GM18508 (cell line): ENCODE results near the gene NADK2.

ENCODE experiments used
- ATAC-seq: cut with Tn5 transposase; IDR thresholded peaks from one replicate; pipeline ENCODE4 v1.9.1; 2021; ENCODE audit warnings: moderate number of reproducible peaks; ENCODE audit not compliant: insufficient read depth, unreplicated experiment

The NADK2 gene

GRCh38 chr5:36251218-36251617, 9.5 kb upstream of the NADK2 start:
- ATAC-seq: no peak

- ATAC-seq: no peak
Observed at GRCh38 chr5:36250427-36250826, 8.7 kb upstream of the NADK2 start.

GRCh38 chr5:36246036-36246800, 4.5 kb upstream of the NADK2 start:
- no peak for ATAC-seq

GRCh38 chr5:36244076-36244475, 2.4 kb upstream of the NADK2 start:
- no peak for ATAC-seq

DNA sequence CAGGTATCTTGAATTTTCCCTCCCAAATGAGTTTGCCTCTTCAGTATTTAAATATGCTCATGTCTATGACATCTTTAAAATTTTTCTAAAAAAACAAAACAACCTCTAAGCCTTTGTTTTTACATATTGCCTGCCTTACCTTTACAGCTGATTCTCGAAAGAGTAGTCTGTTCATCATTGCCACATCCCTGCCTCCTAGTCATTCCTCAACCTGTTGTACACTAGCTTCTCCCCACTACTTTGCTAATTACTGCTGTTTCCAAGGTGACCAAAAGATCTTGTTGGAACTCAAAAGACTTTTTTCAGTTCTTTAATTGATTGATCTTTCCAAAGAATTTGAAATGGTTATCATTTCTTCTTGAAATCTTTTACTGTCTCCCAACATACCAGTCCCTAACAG, 1.9 kb upstream of the NADK2 start:
- no peak for ATAC-seq

- ATAC-seq: no peak
Observed at GRCh38 chr5:36242534-36243485, 1.1 kb upstream of the NADK2 start.

DNA sequence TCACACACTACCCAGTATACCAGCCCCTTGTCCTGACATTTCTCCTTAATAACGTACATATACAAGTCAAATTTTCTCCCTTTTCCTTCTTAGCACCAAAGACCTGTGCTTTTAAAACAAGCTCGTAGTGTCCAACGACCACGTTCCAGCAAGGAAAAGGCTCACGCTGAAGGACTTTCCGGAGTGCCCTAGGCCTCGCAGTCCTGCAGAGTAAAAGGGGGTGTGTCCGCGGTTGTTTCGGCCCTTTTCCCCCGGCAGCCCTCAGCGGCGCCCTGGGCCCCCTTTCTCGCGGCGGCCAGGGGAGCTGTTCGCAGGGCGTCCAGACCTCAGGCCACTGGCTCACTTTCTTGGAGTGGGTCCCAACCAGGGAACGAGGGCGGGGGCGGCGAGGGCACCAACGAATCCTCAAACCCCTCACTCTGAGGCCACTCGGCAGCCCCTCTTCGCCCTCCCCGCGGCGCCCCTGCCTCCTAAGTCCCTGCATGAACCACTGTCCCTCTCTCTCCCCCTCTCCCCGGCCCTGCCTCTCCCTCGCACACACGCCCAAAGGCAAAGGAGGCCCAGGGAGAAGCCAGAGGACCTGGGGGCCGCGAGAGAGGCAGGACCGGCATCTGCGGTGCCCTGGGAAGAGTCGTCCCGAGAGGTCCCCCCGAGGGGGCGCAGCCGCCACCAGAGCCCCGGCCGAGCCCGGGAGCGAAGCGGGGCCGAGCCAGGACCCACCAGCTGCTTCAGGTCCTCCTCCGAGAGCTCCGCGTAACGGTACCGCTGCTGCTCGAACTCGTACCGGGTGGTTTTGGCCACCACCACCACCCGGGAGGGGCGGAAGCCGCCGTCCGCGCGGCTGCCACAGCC, 720 bp downstream of the NADK2 start:
- ATAC-seq: peak; percentile 2

DNA sequence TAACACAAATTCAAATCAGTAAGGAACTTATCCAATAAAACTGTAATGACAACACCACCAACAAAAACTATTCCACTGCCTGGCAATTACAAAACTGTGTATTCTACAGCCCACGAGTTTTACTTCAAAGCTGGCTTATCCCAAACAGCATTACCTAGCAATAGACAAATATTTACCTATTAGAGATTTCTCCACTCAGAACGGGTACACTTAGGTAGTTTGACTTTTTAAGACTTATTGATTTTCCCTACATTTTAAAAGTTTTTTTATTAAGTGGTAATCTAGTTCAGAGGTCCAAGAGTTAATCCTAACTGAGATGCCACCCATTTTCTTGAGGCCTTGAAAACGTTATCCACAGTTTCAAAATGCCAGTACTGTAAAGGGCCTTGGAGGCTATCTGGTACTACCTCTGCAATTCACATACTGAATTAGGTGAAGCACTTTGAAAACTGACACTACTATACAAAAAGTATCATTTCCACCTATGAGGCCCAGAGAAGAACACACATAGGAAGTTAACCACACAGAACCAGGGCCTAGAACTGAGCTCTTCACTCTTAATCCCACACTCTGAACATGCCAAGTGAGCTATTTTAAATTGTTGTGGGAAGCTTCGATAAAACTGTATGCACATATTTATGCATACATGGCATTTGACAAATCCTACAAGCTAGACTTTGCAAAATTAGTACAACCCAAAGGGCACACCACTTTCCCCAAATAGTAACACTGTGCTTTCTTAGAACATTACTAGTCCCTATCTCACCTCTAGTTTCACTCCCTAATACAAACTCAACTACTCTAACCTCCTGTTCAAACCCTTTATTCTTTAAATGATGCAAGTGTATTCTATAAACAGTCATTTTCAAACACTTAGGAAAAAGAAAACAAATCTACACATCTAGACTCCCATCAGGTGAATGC, 2.1 kb downstream of the NADK2 start:
- ATAC-seq: no peak

- no peak for ATAC-seq
Observed at GRCh38 chr5:36238502-36239295, 3.0 kb downstream of the NADK2 start.

- no peak for ATAC-seq
Observed at GRCh38 chr5:36237751-36238150, 4.0 kb downstream of the NADK2 start.

DNA sequence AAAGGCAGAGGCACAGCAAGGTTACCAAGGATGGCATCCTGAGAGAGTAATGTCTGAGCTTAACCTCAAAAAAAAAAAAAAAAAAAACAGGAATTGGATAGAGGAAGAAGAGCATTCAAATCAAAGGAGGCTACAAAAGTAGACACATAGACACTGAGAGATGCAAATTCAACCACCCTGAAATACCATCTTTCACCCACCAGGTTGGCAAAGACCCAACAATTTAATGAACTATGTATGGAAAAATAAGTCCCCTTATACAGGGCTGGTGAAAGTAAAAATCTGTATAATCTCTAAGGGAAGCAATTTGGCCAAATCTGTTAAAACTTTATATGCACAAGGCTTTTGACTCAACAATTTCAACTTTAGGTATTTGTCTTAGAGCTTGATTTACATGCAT, 4.9 kb downstream of the NADK2 start:
- no peak for ATAC-seq

GRCh38 chr5:36232533-36232932, 9.2 kb downstream of the NADK2 start:
- ATAC-seq: no peak

DNA sequence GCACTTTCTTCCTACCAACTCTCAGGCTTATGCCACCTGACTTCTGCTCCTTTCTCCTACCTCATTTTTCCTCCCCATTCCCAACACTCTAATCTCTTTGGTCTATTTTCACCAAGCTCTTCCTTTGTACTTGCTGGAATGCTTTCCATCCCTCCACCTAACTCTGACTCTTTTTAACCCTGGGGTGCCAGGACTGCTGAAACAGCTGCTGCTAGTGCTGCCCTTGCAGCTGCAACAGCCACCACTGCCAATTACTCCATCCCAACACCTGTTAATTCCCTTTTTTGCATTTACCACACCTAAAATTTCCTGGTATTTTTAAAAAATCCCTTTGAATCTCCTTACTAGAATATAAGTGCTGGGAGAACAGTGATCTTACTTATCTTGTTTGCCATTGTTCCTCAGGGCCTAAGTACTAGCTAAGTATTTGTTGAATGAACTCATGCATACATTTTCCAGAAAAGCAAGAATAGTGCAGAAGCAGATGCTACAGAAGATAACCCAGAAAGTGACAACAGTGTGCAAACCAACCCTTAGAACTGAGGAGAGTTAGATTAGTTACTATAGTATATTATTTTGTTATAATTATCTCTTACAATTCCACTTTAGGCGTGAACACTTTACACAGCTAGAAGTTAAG, 11.5 kb downstream of the NADK2 start:
- no peak for ATAC-seq

- no peak for ATAC-seq
Observed at GRCh38 chr5:36228505-36228904, 13.2 kb downstream of the NADK2 start.

DNA sequence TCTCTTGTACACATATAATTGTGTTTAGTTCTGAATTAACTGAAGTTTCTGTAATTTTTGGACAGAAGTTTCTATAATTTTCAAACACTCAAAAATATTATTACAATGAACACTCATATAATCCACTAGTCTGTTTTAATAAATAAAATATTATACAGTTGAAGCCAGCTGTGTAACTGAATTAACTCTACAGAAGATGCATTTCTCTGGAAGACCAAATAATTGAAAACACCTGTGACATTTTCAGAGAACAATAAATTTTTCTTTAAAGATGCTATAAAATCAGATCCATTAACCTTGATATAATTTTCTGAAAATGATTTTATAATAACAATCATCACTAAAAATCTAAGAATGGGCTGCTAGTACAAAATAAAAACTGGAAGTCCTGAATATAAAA, 14.7 kb downstream of the NADK2 start:
- ATAC-seq: no peak

GRCh38 chr5:36222620-36223019, 19.1 kb downstream of the NADK2 start:
- no peak for ATAC-seq

- ATAC-seq: no peak
Observed at GRCh38 chr5:36217988-36218387, 23.7 kb downstream of the NADK2 start.

GRCh38 chr5:36217567-36217966, 24.2 kb downstream of the NADK2 start:
- no peak for ATAC-seq
